Measurements from ENCODE around the gene VSX2.

GRCh38 chr14:74299061-74299545, 59.9 kb downstream of the VSX2 start:
- TF ChIP-seq, protein P1, sequence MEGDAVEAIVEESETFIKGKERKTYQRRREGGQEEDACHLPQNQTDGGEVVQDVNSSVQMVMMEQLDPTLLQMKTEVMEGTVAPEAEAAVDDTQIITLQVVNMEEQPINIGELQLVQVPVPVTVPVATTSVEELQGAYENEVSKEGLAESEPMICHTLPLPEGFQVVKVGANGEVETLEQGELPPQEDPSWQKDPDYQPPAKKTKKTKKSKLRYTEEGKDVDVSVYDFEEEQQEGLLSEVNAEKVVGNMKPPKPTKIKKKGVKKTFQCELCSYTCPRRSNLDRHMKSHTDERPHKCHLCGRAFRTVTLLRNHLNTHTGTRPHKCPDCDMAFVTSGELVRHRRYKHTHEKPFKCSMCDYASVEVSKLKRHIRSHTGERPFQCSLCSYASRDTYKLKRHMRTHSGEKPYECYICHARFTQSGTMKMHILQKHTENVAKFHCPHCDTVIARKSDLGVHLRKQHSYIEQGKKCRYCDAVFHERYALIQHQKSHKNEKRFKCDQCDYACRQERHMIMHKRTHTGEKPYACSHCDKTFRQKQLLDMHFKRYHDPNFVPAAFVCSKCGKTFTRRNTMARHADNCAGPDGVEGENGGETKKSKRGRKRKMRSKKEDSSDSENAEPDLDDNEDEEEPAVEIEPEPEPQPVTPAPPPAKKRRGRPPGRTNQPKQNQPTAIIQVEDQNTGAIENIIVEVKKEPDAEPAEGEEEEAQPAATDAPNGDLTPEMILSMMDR (IDR thresholded peaks at IDR 0.05; ENCODE audit: low read depth, low read length, poor library complexity, severe bottlenecking) = no peak
- no peak for TF ChIP-seq EZH2phosphoT487 (IDR thresholded peaks at IDR 0.05; ENCODE audit: borderline replicate concordance, low read length)
